B cell (primary cell): ENCODE results near the gene STX1B. TPM values are rescaled to one million over a fixed set of nuclear protein-coding genes. Genes with fewer than 3 reads are reported as not detected.
A peak's percentile ranks its signal among the peaks of the same experiment; 100 is the strongest.

Source experiments
- ATAC-seq: fragments of 200-7000 bp; cut with Tn5 transposase; one replicate; pipeline ENCODE4 v1.10.0; 2021; ENCODE audit warnings: low read depth, mild to moderate bottlenecking, moderate number of reproducible peaks, moderate library complexity
- CTCF ChIA-PET: fragments of 350-600 bp; sonication (Branson Sonifier 250); formaldehyde crosslinking; loops from one replicate; lab custom pipeline; 2021; ENCODE audit warnings: antibody characterized with exemption, inconsistent platforms; lab: Charles Lee
- POLR2A ChIA-PET: fragments of 350-600 bp; sonication (Branson Sonifier 250); formaldehyde crosslinking; loops from one replicate; lab custom pipeline; 2021; ENCODE audit warnings: antibody characterized with exemption; lab: Charles Lee
- DNase-seq: peaks from one replicate; pipeline ENCODE4 v3.0.0; 2013
- H2AFZ ChIP-seq: 2 replicates; pipeline ENCODE4 v1.6.1; 2012; ENCODE audit warnings: mild to moderate bottlenecking, low read depth, low read length; ENCODE audit not compliant: insufficient read depth, poor library complexity, severe bottlenecking
- H3K27ac ChIP-seq, 2 donors: 1 replicate in 1 of 2; 2 replicates in 1 of 2; pipeline ENCODE4 v1.5.1; 2012 to 2013; ENCODE audit warnings: low read length in 2 of 2, mild to moderate bottlenecking in 2 of 2, moderate library complexity in 1 of 2
- H3K27me3 ChIP-seq, 4 experiments: fragments of 200-600 bp in 1 of 4; sonication (generic) in 1 of 4; replicated peaks in 1 of 4; 1 replicate in 2 of 4; 2 replicates in 2 of 4; pipeline versions ENCODE4 v1.6.1 to v1.7.0; 2013 to 2016; ENCODE audit warnings: low read length in 3 of 4, mild to moderate bottlenecking in 2 of 4, mixed read lengths in 1 of 4, moderate library complexity in 1 of 4; ENCODE audit not compliant: insufficient read depth in 4 of 4, control insufficient read depth in 3 of 4; ENCODE audit errors: control extremely low read depth in 1 of 4
- H3K36me3 ChIP-seq, 2 experiments: replicated peaks in 1 of 2; 1 replicate in 1 of 2; 2 replicates in 1 of 2; pipeline versions ENCODE4 v1.6.1 to v1.7.1; 2013; ENCODE audit warnings: low read length in 1 of 2; ENCODE audit not compliant: insufficient read depth in 2 of 2, control insufficient read depth in 1 of 2; ENCODE audit errors: control extremely low read depth in 1 of 2, extremely low read depth in 1 of 2
- H3K4me1 ChIP-seq, 2 donors: fragments of 200-600 bp in 1 of 2; sonication (generic) in 1 of 2; 1 replicate in 1 of 2; 2 replicates in 1 of 2; pipeline versions ENCODE4 v1.5.1 to v1.6.1; 2013 to 2017; ENCODE audit warnings: low read length in 2 of 2; ENCODE audit not compliant: control insufficient read depth in 2 of 2, insufficient read depth in 2 of 2
- H3K4me2 ChIP-seq: replicated peaks from 2 replicates; pipeline ENCODE3; 2012; ENCODE audit warnings: mild to moderate bottlenecking, low read depth, low read length; ENCODE audit not compliant: poor library complexity, severe bottlenecking
- H3K4me3 ChIP-seq, 5 experiments: fragments of 200-600 bp in 1 of 5; sonication (generic) in 1 of 5; 1 replicate in 3 of 5; 2 replicates in 2 of 5; pipeline versions ENCODE4 v1.5.1 to v1.7.0; 2011 to 2016; ENCODE audit warnings: low read length in 4 of 5, mild to moderate bottlenecking in 4 of 5, low read depth in 2 of 5, control low read depth in 1 of 5, moderate library complexity in 1 of 5; ENCODE audit not compliant: insufficient read depth in 1 of 5; ENCODE audit errors: control extremely low read depth in 1 of 5, extremely low read depth in 1 of 5
- H3K79me2 ChIP-seq: fragments of 200-600 bp; sonication (generic); one replicate; pipeline ENCODE4 v1.6.0; 2016; ENCODE audit warnings: low read length; ENCODE audit not compliant: control insufficient read depth, insufficient read depth
- H3K9ac ChIP-seq: fragments of 200-600 bp; sonication (generic); 2 replicates; pipeline ENCODE4 v1.6.1; 2017; ENCODE audit warnings: mild to moderate bottlenecking, low read length, moderate library complexity
- H3K9me3 ChIP-seq, 3 donors: one replicate each; pipeline versions ENCODE4 v1.6.1 to v1.7.1; 2013; ENCODE audit warnings: low read length in 2 of 3; ENCODE audit not compliant: control insufficient read depth in 2 of 3, insufficient read depth in 1 of 3; ENCODE audit errors: control extremely low read depth in 1 of 3
- H4K20me1 ChIP-seq: 2 replicates; pipeline ENCODE4 v1.6.0; 2012; ENCODE audit warnings: mild to moderate bottlenecking, low read length; ENCODE audit not compliant: insufficient read depth, control insufficient read depth, poor library complexity, severe bottlenecking
- H3K27ac Mint-ChIP-seq: one replicate; pipeline ENCODE4 v1.8.0; 2021; ENCODE audit warnings: mixed read lengths
- H3K27me3 Mint-ChIP-seq: one replicate; pipeline ENCODE4 v1.8.0; 2021; ENCODE audit warnings: mixed read lengths
- H3K4me1 Mint-ChIP-seq: one replicate; pipeline ENCODE4 v1.8.0; 2021; ENCODE audit warnings: mixed read lengths
- H3K4me3 Mint-ChIP-seq: one replicate; pipeline ENCODE4 v1.8.0; 2021; ENCODE audit warnings: mixed read lengths
- H3K9me3 Mint-ChIP-seq: one replicate; pipeline ENCODE4 v1.8.0; 2022; ENCODE audit warnings: mixed read lengths; ENCODE audit not compliant: insufficient read depth
- EZH2 ChIP-seq: IDR thresholded peaks from 2 replicates; pipeline ENCODE4 v1.6.1; 2012; ENCODE audit warnings: borderline replicate concordance, low read depth, mild to moderate bottlenecking, moderate library complexity, low read length; ENCODE audit not compliant: insufficient read depth, poor library complexity, severe bottlenecking
- WGBS: methylation state at CpG from one replicate; pipeline ENCODE4 v1.1.5; 2013; ENCODE audit warnings: missing lambda C conversion rate; ENCODE audit not compliant: insufficient coverage; 5-methylcytosine and 5-hydroxymethylcytosine counted together
- intact Hi-C: fragments of 100-400 bp; cut with micrococcal nuclease; formaldehyde crosslinking; loops from one replicate; pipeline ENCODE4 v1.10.0; 2022
- polyA plus RNA-seq: library from polyadenylated mRNA; depleted of rRNA; stranded (reverse); fragments of >200 nt; gene quantifications from 2 replicates; pipeline ENCODE4 v1.2.3, GENCODE V29; 2012
- total RNA-seq, 2 donors: library from RNA; stranded (reverse); fragments of 120-200 nt in 1 of 2; gene quantifications; 1 replicate in 1 of 2; 2 replicates in 1 of 2; pipeline versions ENCODE4 v1.2.3 to v1.2.4, GENCODE V29; 2013 to 2022
- TF ChIP-seq, protein P1 (sequence below): fragments of 200-600 bp; IDR thresholded peaks from one replicate; pipeline ENCODE4 v1.8.0; 2022; ENCODE audit warnings: antibody characterized with exemption, mild to moderate bottlenecking

Gene STX1B
- total and polyA plus RNA-seq, 2 donors (not counting 1 experiment from before 2014, with no cell fraction given) = 2.1 to 2.2 TPM

DNA sequence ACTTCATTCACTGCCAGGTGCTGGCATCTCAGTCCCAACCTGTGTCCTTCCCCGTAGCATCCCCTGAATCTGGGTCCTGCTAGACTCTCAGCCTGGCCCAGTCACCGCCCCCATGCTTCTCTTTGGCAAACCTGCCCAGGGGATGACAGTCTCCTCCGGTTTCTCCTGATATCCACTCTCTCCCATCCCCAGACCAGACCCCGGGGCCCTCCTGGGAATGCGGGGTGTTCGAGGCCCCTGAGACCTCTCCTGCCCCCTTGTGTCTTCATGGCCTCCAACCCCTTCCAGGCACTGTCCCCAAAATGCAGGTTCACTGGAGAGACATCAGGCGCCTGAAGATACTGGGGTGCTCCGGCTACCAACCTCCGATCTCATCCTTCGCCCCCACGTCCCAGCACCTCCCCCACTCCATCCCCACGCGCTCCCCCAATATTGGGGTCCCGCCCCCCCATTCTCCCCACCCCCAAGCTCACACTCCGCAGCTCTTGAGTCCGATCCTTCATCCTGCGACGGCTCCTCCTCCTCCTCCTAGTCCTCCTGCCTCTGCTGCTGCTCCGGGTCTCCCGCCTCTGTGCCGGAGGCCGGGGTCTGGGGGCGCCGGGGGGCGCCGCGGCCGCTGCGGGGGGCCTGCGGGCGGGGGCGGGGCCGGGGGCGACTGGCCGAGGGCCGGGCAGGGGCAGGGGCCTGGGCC lies 399 bp downstream of the STX1B start:
- no peak overlapping the region for H3K4me3 ChIP-seq
- H3K36me3 ChIP-seq = no peaks in the 10 kb centered on the region
- H4K20me1 ChIP-seq = no peaks in the 10 kb centered on the region
- POLR2A ChIA-PET = no interaction called here
- peaks cover 20% of the 10 kb centered on the region for H3K4me1 Mint-ChIP-seq
- peaks cover 0 to 14% (median 0%) of the 10 kb centered on the region in 3 donors for H3K9me3 ChIP-seq
- peaks cover 6 to 10% of the 10 kb centered on the region in 2 donors for H3K4me1 ChIP-seq
- H3K4me3 Mint-ChIP-seq = peak overlapping the region; percentile 45
- H3K27me3 ChIP-seq = peaks cover 0 to 37% (median 18%) of the 10 kb centered on the region in 4 experiments
- H3K4me2 ChIP-seq = peak overlapping the region; percentile 64
- DNase-seq = no peak
- no peak overlapping the region for H2AFZ ChIP-seq
- H3K9me3 Mint-ChIP-seq = no peaks in the 10 kb centered on the region
- H3K79me2 ChIP-seq = no peaks in the 10 kb centered on the region
- TF ChIP-seq, protein P1, sequence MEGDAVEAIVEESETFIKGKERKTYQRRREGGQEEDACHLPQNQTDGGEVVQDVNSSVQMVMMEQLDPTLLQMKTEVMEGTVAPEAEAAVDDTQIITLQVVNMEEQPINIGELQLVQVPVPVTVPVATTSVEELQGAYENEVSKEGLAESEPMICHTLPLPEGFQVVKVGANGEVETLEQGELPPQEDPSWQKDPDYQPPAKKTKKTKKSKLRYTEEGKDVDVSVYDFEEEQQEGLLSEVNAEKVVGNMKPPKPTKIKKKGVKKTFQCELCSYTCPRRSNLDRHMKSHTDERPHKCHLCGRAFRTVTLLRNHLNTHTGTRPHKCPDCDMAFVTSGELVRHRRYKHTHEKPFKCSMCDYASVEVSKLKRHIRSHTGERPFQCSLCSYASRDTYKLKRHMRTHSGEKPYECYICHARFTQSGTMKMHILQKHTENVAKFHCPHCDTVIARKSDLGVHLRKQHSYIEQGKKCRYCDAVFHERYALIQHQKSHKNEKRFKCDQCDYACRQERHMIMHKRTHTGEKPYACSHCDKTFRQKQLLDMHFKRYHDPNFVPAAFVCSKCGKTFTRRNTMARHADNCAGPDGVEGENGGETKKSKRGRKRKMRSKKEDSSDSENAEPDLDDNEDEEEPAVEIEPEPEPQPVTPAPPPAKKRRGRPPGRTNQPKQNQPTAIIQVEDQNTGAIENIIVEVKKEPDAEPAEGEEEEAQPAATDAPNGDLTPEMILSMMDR = no peak
- TF ChIP-seq EZH2 = no peak
- H3K9ac ChIP-seq = no peak overlapping the region
- H3K27ac ChIP-seq = no peak overlapping the region
- H3K27ac Mint-ChIP-seq = no peak overlapping the region
- intact Hi-C loops = no loop called here
- no peak for ATAC-seq
- CTCF ChIA-PET = no interaction called here
- WGBS = 24% methylated on average over 26 of the region's 36 CpGs
- peaks cover 38% of the 10 kb centered on the region for H3K27me3 Mint-ChIP-seq

DNA sequence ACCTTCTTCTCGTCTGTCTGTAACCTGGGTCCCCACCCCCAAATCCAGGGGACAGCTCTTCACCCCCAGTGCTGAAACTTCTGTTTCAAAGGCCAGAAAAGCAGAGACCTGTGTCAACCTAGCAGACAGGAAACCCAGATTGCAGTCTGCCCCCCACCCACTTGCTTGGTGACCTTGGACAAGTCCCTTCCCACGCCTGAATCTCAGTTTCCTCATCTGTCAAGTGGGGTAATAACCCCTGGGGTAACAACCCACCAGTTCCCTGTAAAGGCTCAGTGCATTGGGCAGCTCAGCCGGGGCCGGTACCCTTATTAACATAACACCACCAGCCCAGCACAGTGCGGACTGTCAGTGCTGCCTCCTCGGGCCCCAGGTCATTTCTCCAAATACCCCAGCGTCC lies 1.3 kb downstream of the STX1B start:
- CTCF ChIA-PET = interaction anchor here (0.6 kb wide), 1 partner anchor 23 kb away, joined by 3 read pairs; no protein-coding TSS in a partner anchor
- H3K27ac Mint-ChIP-seq = no peak overlapping the region

More for the DNA sequence above, 1.3 kb downstream of the STX1B start:
- intact Hi-C loops = no loop called here
- no peaks in the 10 kb centered on the region for H3K9me3 Mint-ChIP-seq
- H3K27me3 Mint-ChIP-seq = peaks cover 37% of the 10 kb centered on the region
- no peak overlapping the region for H3K27ac ChIP-seq
- H3K4me3 Mint-ChIP-seq = no peak overlapping the region
- no peaks in the 10 kb centered on the region for H3K36me3 ChIP-seq
- H3K9ac ChIP-seq = no peak overlapping the region
- H2AFZ ChIP-seq = no peak overlapping the region
- peaks cover 0 to 37% (median 18%) of the 10 kb centered on the region in 4 experiments for H3K27me3 ChIP-seq
- no peak overlapping the region for H3K4me2 ChIP-seq
- TF ChIP-seq EZH2 = no peak
- TF ChIP-seq, protein P1 = no peak
- peaks cover 0 to 14% (median 0%) of the 10 kb centered on the region in 3 donors for H3K9me3 ChIP-seq
- ATAC-seq (no peak), DNase-seq (no peak)
- H3K4me1 Mint-ChIP-seq = peaks cover 20% of the 10 kb centered on the region
- H3K4me3 ChIP-seq = no peak overlapping the region
- no peaks in the 10 kb centered on the region for H4K20me1 ChIP-seq
- H3K79me2 ChIP-seq = no peaks in the 10 kb centered on the region
- H3K4me1 ChIP-seq = peaks cover 6 to 10% of the 10 kb centered on the region in 2 donors
- WGBS = 75% methylated on average over 7 of the region's 7 CpGs
- POLR2A ChIA-PET = no interaction called here
